ENCODE data around the gene HMGCLL1.

DNA sequence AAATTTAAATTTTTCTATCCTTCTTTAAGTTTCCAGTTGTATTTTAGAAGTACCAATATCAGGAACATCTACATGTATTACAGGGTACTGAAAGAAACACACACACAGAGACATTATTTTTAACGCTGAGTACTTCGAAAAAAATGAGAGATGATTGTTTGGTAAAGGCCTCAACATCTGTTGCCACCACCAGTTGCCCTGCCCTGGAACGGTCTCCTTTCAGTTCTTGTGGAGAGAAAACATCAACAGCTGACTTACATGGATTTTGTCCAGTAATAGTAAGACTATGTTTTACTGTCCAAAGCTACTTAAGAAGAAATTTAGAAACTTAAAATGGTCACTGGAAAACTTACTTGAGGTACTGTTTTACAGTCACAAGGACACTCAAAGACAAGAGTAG lies 16.7 kb downstream of the HMGCLL1 start:
- TF ChIP-seq POLR2AphosphoS5 (IDR thresholded peaks at IDR 0.05), result no peak
- TF ChIP-seq, protein P1, sequence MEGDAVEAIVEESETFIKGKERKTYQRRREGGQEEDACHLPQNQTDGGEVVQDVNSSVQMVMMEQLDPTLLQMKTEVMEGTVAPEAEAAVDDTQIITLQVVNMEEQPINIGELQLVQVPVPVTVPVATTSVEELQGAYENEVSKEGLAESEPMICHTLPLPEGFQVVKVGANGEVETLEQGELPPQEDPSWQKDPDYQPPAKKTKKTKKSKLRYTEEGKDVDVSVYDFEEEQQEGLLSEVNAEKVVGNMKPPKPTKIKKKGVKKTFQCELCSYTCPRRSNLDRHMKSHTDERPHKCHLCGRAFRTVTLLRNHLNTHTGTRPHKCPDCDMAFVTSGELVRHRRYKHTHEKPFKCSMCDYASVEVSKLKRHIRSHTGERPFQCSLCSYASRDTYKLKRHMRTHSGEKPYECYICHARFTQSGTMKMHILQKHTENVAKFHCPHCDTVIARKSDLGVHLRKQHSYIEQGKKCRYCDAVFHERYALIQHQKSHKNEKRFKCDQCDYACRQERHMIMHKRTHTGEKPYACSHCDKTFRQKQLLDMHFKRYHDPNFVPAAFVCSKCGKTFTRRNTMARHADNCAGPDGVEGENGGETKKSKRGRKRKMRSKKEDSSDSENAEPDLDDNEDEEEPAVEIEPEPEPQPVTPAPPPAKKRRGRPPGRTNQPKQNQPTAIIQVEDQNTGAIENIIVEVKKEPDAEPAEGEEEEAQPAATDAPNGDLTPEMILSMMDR (IDR thresholded peaks at IDR 0.05), result no peak
- TF ChIP-seq POLR2A (IDR thresholded peaks at IDR 0.05), result no peak

All from prostate gland (tissue), 2 donors.